ENCODE measurements around the gene ARID4A.

- no peak for TF ChIP-seq POLR2A (IDR thresholded peaks at IDR 0.05)
- TF ChIP-seq POLR2AphosphoS5 (IDR thresholded peaks at IDR 0.05), result no peak
- no peak for TF ChIP-seq CTCF (IDR thresholded peaks at IDR 0.05)
Observed at GRCh38 chr14:58249611-58250010, 48.7 kb upstream of the ARID4A start.

All from sigmoid colon (tissue), 4 donors.